Measurements from ENCODE around the gene XAF1. TPM values are rescaled to one million over a fixed set of nuclear protein-coding genes. Genes with fewer than 3 reads are reported as not detected.

XAF1 gene
- total RNA-seq, 2 experiments from 2014 or later = 15.0 to 19.0 TPM

DNA sequence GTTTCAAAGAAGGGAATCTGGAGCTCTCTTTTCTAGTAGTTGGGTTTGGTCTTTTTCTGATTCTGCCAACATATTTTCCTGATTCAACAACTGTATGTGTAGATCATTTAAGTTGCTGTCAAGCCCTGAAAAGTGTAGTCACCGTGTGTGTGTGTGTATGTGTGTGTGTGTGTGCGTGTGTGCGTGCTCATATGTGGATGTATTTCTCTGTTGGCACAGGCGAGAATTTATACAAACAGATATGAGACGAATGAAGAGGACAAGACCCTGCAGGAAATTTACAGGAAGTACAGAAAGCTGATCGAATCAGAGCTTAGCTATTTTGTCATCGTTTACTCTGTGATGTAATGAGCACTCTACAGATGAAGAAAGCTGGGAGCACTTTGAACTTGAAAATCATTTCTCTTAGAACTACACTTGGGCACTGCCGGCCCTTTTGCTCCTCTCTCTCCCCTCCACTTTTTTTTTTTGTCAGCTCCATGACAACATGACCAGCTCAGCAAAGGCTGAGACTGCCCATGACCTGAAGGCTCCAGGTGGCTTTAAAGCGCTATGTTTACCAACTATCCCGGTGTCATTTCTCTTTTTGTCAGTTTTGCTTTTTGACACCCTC, 31.3 kb downstream of the XAF1 start:
- intact Hi-C loops (cut with micrococcal nuclease) = no loop called here
- peaks cover 3% of the 10 kb centered on the region for H3K4me1 Mint-ChIP-seq (ENCODE audit: low read depth)
- no peak for DNase-seq
- no peaks in the 10 kb centered on the region for H3K9me3 Mint-ChIP-seq
- H3K4me3 Mint-ChIP-seq = no peak overlapping the region
- H3K36me3 Mint-ChIP-seq (ENCODE audit: low read depth) = no peaks in the 10 kb centered on the region
- CTCF ChIA-PET = interaction anchor here (0.7 kb wide), 1 partner anchor 121 kb away, joined by 3 read pairs; no protein-coding TSS in a partner anchor
- H3K27ac Mint-ChIP-seq = no peak overlapping the region
- H3K27me3 Mint-ChIP-seq (ENCODE audit: low read depth) = peaks cover 40% of the 10 kb centered on the region

DNA sequence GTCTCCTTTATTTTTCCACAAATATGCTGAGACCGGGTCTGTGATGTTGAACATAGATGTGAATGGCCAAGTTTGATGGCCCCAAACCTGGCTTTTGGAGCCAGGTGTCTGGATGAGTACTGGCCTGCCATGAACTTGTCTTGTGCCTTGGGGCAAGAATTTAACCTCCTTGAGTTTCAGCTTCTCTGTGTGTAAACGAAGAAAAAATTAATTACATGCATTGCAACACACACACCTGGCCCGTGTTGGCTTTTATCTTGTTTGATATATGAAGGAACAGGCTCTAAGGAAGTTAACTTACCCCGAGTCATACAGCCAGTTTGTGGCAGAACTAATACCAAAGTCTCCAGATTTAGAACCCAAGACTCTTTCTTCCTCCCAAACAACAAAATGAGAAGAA, 33.3 kb downstream of the XAF1 start:
- intact Hi-C loops (cut with micrococcal nuclease) = no loop called here
- no peaks in the 10 kb centered on the region for H3K36me3 Mint-ChIP-seq (ENCODE audit: low read depth)
- H3K9me3 Mint-ChIP-seq = no peaks in the 10 kb centered on the region
- no peak overlapping the region for H3K4me3 Mint-ChIP-seq
- H3K27ac Mint-ChIP-seq = no peak overlapping the region
- DNase-seq = no peak
- CTCF ChIA-PET = no interaction called here
- H3K27me3 Mint-ChIP-seq (ENCODE audit: low read depth) = peaks cover 37% of the 10 kb centered on the region
- H3K4me1 Mint-ChIP-seq (ENCODE audit: low read depth) = peaks cover 3% of the 10 kb centered on the region

DNA sequence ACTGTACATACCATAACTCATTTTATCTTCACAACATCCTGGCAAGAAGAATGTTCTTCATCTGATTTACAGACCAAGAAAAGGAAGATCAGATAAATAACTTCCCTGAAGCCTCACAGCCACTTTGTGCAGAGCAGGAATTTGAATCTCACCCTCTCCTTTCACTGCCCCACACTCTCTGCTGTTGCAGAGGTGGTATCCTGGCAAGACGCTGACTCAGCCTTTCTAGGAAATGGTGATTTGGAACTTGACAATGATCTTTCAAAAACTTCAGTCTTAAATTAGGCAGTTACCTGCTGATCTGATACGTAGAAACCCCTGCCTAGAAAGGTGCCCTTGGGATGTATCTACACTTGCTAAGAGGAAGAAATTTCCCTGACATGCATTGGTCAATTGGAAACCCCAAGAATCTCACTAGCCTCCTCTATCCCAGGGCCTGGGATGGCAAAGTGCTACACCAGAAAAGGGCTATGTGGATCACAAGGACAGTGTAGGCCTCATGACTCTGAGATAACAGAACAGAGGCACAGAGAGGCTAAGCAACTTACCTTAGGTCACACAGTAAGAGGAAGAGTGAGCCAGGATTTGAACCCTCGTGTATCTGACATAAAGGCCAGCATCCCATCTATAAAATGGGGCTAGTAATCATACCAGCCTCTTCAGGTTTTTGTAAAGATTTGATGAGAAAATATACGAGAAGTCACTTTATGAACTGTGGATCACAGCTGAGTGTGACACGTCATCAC, 38.1 kb downstream of the XAF1 start:
- no peak overlapping the region for H3K27ac Mint-ChIP-seq
- no peak overlapping the region for H3K4me3 Mint-ChIP-seq
- intact Hi-C loops (cut with micrococcal nuclease) = no loop called here
- no peaks in the 10 kb centered on the region for H3K4me1 Mint-ChIP-seq (ENCODE audit: low read depth)
- no peak for DNase-seq
- H3K36me3 Mint-ChIP-seq (ENCODE audit: low read depth) = no peaks in the 10 kb centered on the region
- H3K9me3 Mint-ChIP-seq = no peaks in the 10 kb centered on the region
- H3K27me3 Mint-ChIP-seq (ENCODE audit: low read depth) = peaks cover 18% of the 10 kb centered on the region
- CTCF ChIA-PET = no interaction called here

DNA sequence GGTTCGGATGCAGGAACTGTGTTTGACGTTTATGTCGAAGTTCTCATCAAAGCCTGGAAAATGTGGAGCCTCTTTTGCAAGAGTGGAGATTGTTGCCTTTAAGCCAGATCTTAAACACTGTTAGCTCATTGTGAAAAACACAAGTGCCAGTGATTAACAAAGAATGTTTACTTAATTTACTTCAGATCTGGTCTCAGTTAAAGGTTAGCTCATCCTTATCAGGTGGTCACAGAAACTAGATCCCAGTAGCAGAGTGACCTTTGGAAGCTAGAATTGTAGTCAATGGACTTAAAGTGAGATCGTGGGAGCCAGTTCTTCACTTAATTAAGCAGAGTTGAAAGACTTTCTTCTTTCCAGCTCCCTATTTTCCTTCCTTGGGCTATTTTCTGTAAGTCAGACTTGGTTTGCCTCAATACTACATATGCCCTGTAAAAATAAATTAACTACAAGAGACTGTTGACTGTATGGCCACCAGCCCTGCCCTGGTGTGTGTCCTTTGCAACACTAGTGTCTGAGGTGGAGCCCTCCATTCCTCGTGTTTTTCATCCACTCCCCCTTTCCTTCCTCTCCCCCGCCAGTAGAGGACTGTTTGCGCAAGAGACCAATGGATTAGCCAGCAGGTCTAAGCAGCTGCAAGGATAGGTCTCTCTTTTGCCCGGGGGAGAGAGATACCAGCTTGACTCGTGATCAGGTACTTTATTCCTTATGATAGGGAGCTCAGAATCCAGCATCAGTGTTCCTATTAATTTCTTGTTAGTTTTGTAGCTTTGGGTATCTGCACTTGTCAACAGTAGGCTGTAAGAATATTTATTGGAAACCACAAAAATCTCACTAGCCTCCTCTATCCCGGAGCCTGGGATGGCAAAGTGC, 40.4 kb downstream of the XAF1 start:
- no peak overlapping the region for H3K27ac Mint-ChIP-seq
- no peaks in the 10 kb centered on the region for H3K4me1 Mint-ChIP-seq (ENCODE audit: low read depth)
- peaks cover 7% of the 10 kb centered on the region for H3K27me3 Mint-ChIP-seq (ENCODE audit: low read depth)
- CTCF ChIA-PET = interaction anchor here (1.3 kb wide), 1 partner anchor 47 kb away, joined by 3 read pairs; no protein-coding TSS in a partner anchor
- no peak overlapping the region for H3K4me3 Mint-ChIP-seq
- intact Hi-C loops (cut with micrococcal nuclease) = no loop called here
- DNase-seq = no peak
- no peaks in the 10 kb centered on the region for H3K36me3 Mint-ChIP-seq (ENCODE audit: low read depth)
- no peaks in the 10 kb centered on the region for H3K9me3 Mint-ChIP-seq

DNA sequence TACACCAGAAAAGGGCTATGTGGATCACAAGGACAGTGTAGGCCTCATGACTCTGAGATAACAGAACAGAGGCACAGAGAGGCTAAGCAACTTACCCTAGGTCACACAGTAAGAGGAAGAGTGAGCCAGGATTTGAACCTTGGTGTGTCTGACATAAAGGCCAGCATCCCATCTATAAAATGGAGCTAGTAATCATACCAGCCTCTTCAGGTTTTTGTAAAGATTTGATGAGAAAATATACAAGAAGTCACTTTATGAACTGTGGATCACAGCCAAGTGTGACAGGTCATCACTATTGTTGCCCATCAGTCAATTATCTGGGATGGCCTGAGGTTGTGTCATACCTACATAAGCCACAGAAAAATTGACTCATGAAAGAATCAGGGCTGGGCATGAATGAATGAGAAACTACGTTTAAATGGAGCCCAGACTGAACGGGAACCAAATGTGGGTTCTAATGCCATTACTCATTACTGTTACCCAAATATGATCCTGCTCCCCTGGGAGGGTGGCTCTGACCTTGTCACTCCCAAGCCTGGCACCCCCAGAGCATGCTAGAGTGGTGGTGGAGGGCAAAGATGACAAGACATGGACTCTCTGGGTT, 41.1 kb downstream of the XAF1 start:
- H3K9me3 Mint-ChIP-seq = no peaks in the 10 kb centered on the region
- no peak for DNase-seq
- H3K36me3 Mint-ChIP-seq (ENCODE audit: low read depth) = no peaks in the 10 kb centered on the region
- H3K4me3 Mint-ChIP-seq = no peak overlapping the region
- H3K27ac Mint-ChIP-seq = no peak overlapping the region
- intact Hi-C loops (cut with micrococcal nuclease) = no loop called here
- H3K4me1 Mint-ChIP-seq (ENCODE audit: low read depth) = no peaks in the 10 kb centered on the region
- CTCF ChIA-PET = no interaction called here
- H3K27me3 Mint-ChIP-seq (ENCODE audit: low read depth) = peaks cover 7% of the 10 kb centered on the region

DNA sequence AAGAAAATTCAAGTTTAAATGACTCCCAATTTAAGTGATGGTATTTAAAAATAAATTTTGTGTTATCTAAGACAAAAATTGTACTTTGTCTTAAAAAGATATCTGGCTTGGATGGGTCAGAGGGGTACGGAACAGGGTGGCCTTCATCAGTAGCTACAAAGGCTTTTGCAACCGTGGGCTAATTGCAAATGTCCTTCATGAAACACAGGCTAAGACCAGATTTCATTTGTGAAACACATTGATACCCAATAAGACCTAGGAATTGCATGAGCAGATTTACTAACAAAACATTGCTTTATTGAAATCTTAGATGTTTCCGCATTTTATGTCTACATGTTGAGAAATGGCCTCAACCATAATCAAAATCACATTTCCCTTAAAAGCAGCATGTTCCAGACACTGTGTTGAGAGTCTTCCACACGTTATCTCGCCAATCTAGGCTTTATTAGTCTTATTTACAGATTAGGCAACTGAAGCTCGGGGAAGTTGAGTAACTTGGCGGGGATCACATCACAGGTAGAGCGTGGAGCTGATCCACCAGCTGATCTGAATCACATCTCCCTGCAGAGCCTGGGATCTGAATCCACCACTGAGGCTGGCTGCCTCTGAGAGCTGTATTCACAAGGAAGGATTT, 42.0 kb downstream of the XAF1 start:
- no peak for DNase-seq
- CTCF ChIA-PET = interaction anchor here (0.7 kb wide), 1 partner anchor 46 kb away, joined by 3 read pairs; no protein-coding TSS in a partner anchor
- intact Hi-C loops (cut with micrococcal nuclease) = no loop called here
- Mint-ChIP-seq H3K27ac (no peak overlapping the region), H3K4me1 (ENCODE audit: low read depth) (no peaks in the 10 kb centered on the region), H3K4me3 (no peak overlapping the region), H3K36me3 (ENCODE audit: low read depth) (no peaks in the 10 kb centered on the region), H3K9me3 (no peaks in the 10 kb centered on the region), H3K27me3 (ENCODE audit: low read depth) (peaks cover 7% of the 10 kb centered on the region)

DNA sequence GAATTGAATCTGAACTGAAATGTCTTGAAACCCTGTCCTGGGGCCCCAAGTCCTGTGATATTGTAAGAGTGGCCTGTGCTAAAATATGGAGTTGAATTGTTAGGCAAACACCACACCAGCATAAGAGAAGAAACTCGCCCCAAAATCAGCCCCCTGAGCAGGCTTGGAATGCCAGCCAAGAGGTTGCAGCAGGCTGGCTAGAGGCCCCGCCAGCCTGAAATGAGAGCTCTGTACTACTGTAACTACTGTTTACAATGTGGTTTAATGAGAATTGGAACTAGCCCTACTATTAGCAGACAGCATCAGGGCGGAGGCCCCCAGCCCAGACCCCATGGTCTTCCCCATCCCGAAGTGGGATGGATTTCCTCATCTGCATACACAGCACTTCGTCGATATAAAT, 43.9 kb downstream of the XAF1 start:
- intact Hi-C loops (cut with micrococcal nuclease) = no loop called here
- no peak overlapping the region for H3K27ac Mint-ChIP-seq

DNA sequence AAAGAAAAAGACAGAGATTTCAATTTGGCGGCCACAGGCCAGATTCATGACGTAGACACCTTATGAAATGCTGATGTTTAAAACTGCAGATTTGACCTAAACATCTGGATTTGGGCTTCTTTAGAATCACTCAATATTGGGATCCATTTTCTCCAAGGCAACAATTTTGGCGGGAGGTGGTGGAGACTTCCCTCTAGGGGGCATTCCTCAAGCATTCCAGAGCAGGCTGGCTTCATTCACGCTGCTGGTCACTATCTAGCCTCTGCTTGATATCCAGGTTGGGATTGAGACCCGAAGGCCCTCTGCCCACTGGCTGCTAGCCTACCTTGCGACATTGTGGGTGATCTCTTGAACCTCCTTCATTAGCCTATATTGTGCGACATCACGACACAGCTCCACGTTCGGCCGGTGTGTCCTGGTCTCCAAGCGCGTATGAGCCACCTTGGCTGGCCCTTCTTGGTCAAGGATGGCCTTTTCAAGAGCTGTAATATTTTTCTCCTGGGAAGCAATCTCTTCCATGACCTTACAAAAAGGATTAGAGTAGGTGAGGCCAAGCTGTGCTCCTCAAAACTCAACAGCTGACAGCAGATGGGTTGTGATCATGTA, 44.7 kb downstream of the XAF1 start:
- intact Hi-C loops (cut with micrococcal nuclease) = no loop called here
- no peak overlapping the region for H3K27ac Mint-ChIP-seq
- H3K36me3 Mint-ChIP-seq (ENCODE audit: low read depth) = no peaks in the 10 kb centered on the region
- DNase-seq = no peak
- no peaks in the 10 kb centered on the region for H3K9me3 Mint-ChIP-seq
- CTCF ChIA-PET = interaction anchor here (2.4 kb wide), 1 partner anchor 43 kb away, joined by 7 read pairs; no protein-coding TSS in a partner anchor
- no peak overlapping the region for H3K4me3 Mint-ChIP-seq
- H3K4me1 Mint-ChIP-seq (ENCODE audit: low read depth) = no peaks in the 10 kb centered on the region
- peaks cover 3% of the 10 kb centered on the region for H3K27me3 Mint-ChIP-seq (ENCODE audit: low read depth)

More for the DNA sequence above, 43.9 kb downstream of the XAF1 start:
- no peak for DNase-seq
- Mint-ChIP-seq H3K36me3 (ENCODE audit: low read depth) (no peaks in the 10 kb centered on the region), H3K9me3 (no peaks in the 10 kb centered on the region), H3K4me1 (ENCODE audit: low read depth) (no peaks in the 10 kb centered on the region), H3K27me3 (ENCODE audit: low read depth) (peaks cover 3% of the 10 kb centered on the region), H3K4me3 (no peak overlapping the region)
- CTCF ChIA-PET = interaction anchor here (2.4 kb wide), 1 partner anchor 44 kb away, joined by 7 read pairs; no protein-coding TSS in a partner anchor

DNA sequence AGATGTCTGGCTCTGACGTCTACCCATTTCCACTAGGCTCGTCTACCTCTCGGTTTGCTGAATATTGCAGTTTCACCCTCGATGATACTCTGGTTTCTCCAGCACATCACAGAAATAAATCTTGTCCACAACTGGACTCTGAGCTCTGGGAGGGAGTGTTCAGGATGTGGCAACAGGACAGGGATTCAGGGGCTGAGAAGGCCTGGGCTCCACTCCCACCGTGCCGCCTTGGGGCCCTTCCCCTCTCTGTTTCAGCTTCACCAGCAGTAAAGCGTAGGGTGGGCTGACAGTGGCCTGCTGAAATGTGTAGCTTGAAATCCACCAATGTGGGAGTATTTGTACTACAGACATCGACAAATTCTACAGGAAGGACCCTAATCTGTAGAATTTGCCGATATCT, 55.7 kb downstream of the XAF1 start:
- Mint-ChIP-seq H3K4me3 (no peak overlapping the region), H3K4me1 (ENCODE audit: low read depth) (no peaks in the 10 kb centered on the region), H3K27ac (no peak overlapping the region), H3K36me3 (ENCODE audit: low read depth) (no peaks in the 10 kb centered on the region), H3K27me3 (ENCODE audit: low read depth) (peaks cover 10% of the 10 kb centered on the region), H3K9me3 (no peaks in the 10 kb centered on the region)
- intact Hi-C loops (cut with micrococcal nuclease) = no loop called here
- no peak for DNase-seq
- CTCF ChIA-PET = no interaction called here

DNA sequence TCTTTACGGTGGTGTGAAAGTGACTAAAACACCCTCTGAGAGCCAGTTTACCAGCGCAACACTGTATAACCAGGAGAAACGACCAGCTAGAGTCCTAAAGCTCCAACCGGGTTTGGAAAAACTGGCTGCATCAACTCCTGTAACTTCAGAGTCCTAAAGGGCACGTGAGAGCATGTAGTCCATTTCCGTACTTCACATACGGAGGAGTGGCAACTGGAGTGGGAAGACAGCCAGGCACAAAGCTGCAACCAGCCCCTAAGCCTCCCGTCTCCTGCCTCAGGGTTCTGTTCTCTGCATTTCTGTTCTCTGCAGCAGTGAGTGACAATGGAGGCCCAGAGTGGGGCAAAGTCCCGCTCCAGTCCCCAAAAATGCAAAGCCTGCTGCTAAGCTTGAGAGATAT, 56.4 kb downstream of the XAF1 start:
- intact Hi-C loops (cut with micrococcal nuclease) = no loop called here
- CTCF ChIA-PET = no interaction called here

DNA sequence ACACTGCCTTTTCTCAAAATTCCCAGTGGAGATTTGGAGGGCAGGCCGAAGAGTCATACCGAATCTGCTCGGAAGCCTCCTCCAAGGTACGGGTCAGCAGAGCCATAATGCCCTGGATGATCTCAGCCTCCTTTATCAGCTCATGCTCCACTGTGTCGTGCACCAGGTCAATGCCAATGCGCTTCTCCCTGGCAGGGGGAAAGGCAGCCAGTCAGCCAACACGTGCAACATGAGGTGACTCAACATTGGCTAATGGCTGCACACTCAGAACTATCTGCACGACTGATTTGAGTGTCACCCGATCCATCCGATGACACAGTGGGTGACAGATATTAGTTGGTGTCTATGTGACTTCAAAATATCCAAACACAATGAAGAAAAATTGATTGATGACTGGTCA, 59.9 kb downstream of the XAF1 start:
- H3K9me3 Mint-ChIP-seq = no peaks in the 10 kb centered on the region
- H3K27me3 Mint-ChIP-seq (ENCODE audit: low read depth) = peaks cover 9% of the 10 kb centered on the region

More for the DNA sequence above, 56.4 kb downstream of the XAF1 start:
- H3K4me1 Mint-ChIP-seq (ENCODE audit: low read depth) = no peaks in the 10 kb centered on the region
- H3K36me3 Mint-ChIP-seq (ENCODE audit: low read depth) = no peaks in the 10 kb centered on the region
- peaks cover 12% of the 10 kb centered on the region for H3K27me3 Mint-ChIP-seq (ENCODE audit: low read depth)
- no peak overlapping the region for H3K27ac Mint-ChIP-seq
- no peak for DNase-seq
- no peaks in the 10 kb centered on the region for H3K9me3 Mint-ChIP-seq
- H3K4me3 Mint-ChIP-seq = no peak overlapping the region

More for the DNA sequence above, 59.9 kb downstream of the XAF1 start:
- H3K4me3 Mint-ChIP-seq = no peak overlapping the region
- CTCF ChIA-PET = no interaction called here
- intact Hi-C loops (cut with micrococcal nuclease) = no loop called here
- H3K4me1 Mint-ChIP-seq (ENCODE audit: low read depth) = no peaks in the 10 kb centered on the region
- DNase-seq = peak; percentile 8
- no peaks in the 10 kb centered on the region for H3K36me3 Mint-ChIP-seq (ENCODE audit: low read depth)
- H3K27ac Mint-ChIP-seq = no peak overlapping the region
